IMR-90 (cell line): ENCODE data around the gene ADD3. TPM values are rescaled to one million over a fixed set of nuclear protein-coding genes. Genes with fewer than 3 reads are reported as not detected.

Experiments used
- ATAC-seq: fragments of 200-7000 bp; cut with Tn5 transposase; 2 replicates; pipeline ENCODE4 v1.9.1; 2020; ENCODE audit warnings: low read depth, mild to moderate bottlenecking, moderate library complexity
- BruUV-seq: library from RNA; stranded (reverse); fragments of 400-500 nt; replicated peaks from 2 replicates; lab custom pipeline; 2021; lab: Mats Ljungman, UMichigan
- CTCF ChIA-PET: fragments of 300-600 bp; formaldehyde crosslinking; extraction: SDS; loops from one replicate; lab custom pipeline; 2021; ENCODE audit warnings: antibody characterized with exemption; lab: Yijun Ruan, JAX
- POLR2A ChIA-PET: fragments of 300-600 bp; sonication (Branson Sonifier 250); formaldehyde crosslinking; loops from one replicate; lab custom pipeline; 2022; ENCODE audit warnings: antibody characterized with exemption; ENCODE audit not compliant: unreplicated experiment; lab: Charles Lee
- DNase-seq: peaks from one replicate; pipeline ENCODE4 v3.0.0; 2013
- H2AFZ ChIP-seq: replicated peaks from 2 replicates; pipeline ENCODE3; 2013; ENCODE audit warnings: low read length, mild to moderate bottlenecking; ENCODE audit not compliant: poor library complexity
- H2AK5ac ChIP-seq: 2 replicates; pipeline ENCODE4 v1.6.1; 2013; ENCODE audit warnings: low read depth, low read length, inconsistent platforms
- H2AK9ac ChIP-seq: replicated peaks from 2 replicates; pipeline ENCODE3; 2013; ENCODE audit warnings: mild to moderate bottlenecking, low read depth, low read length, moderate library complexity; ENCODE audit not compliant: poor library complexity
- H2BK120ac ChIP-seq: 2 replicates; pipeline ENCODE4 v1.6.1; 2013; ENCODE audit warnings: low read depth, low read length, inconsistent platforms
- H2BK15ac ChIP-seq: 3 replicates; pipeline ENCODE4 v1.6.1; 2013; ENCODE audit warnings: low read depth, low read length, inconsistent platforms
- H2BK20ac ChIP-seq: 2 replicates; pipeline ENCODE4 v1.6.1; 2013; ENCODE audit warnings: low read depth, mild to moderate bottlenecking, inconsistent platforms, low read length, moderate library complexity
- H2BK5ac ChIP-seq: 2 replicates; pipeline ENCODE4 v1.6.1; 2013; ENCODE audit warnings: mild to moderate bottlenecking, low read depth, low read length, inconsistent platforms; ENCODE audit not compliant: poor library complexity, severe bottlenecking
- H3K14ac ChIP-seq: replicated peaks from 2 replicates; pipeline ENCODE4 v1.6.1; 2013; ENCODE audit warnings: low read depth, low read length, inconsistent platforms
- H3K18ac ChIP-seq: 2 replicates; pipeline ENCODE4 v1.6.1; 2013; ENCODE audit warnings: low read depth, low read length, control low read depth
- H3K23ac ChIP-seq: 2 replicates; pipeline ENCODE4 v1.6.1; 2013; ENCODE audit warnings: low read depth, low read length, inconsistent platforms
- H3K27ac ChIP-seq: 2 replicates; pipeline ENCODE4 v1.5.1; 2013; ENCODE audit warnings: mild to moderate bottlenecking, control low read depth, low read length; ENCODE audit not compliant: insufficient read depth
- H3K27me3 ChIP-seq: 2 replicates; pipeline ENCODE4 v1.6.1; 2013; ENCODE audit warnings: low read length; ENCODE audit not compliant: control insufficient read depth, insufficient read depth
- H3K36me3 ChIP-seq: 2 replicates; pipeline ENCODE4 v1.6.1; 2013; ENCODE audit warnings: low read length, mixed read lengths; ENCODE audit not compliant: control insufficient read depth, insufficient read depth
- H3K4ac ChIP-seq: 2 replicates; pipeline ENCODE4 v1.6.1; 2013; ENCODE audit warnings: low read depth, low read length, inconsistent platforms
- H3K4me1 ChIP-seq: 2 replicates; pipeline ENCODE4 v1.6.1; 2013; ENCODE audit warnings: low read length, mixed read lengths; ENCODE audit not compliant: control insufficient read depth, insufficient read depth
- H3K4me2 ChIP-seq: 2 replicates; pipeline ENCODE4 v1.6.1; 2013; ENCODE audit warnings: low read depth, mild to moderate bottlenecking, control low read depth, low read length, moderate library complexity
- H3K4me3 ChIP-seq: 2 replicates; pipeline ENCODE4 v1.5.1; 2013; ENCODE audit warnings: low read depth, mild to moderate bottlenecking, control low read depth, low read length, moderate library complexity; ENCODE audit not compliant: insufficient read depth
- H3K56ac ChIP-seq: 2 replicates; pipeline ENCODE4 v1.6.1; 2013; ENCODE audit warnings: low read length, inconsistent platforms; ENCODE audit not compliant: insufficient read depth; ENCODE audit errors: extremely low read depth
- H3K79me1 ChIP-seq, 2 experiments: 2 replicates each; pipeline ENCODE4 v1.6.1; 2013; ENCODE audit warnings: low read length in 2 of 2, inconsistent platforms in 1 of 2, low read depth in 1 of 2
- H3K9ac ChIP-seq: 2 replicates; pipeline ENCODE4 v1.6.1; 2013; ENCODE audit warnings: low read depth, low read length, control low read depth
- H3K9me1 ChIP-seq: 2 replicates; pipeline ENCODE4 v1.6.1; 2013; ENCODE audit warnings: low read length, inconsistent platforms; ENCODE audit not compliant: insufficient read depth
- H3K9me3 ChIP-seq: 2 replicates; pipeline ENCODE4 v1.6.1; 2013; ENCODE audit warnings: low read length; ENCODE audit not compliant: control insufficient read depth, insufficient read depth
- H4K20me1 ChIP-seq: 2 replicates; pipeline ENCODE4 v1.6.1; 2013; ENCODE audit warnings: low read length, inconsistent platforms; ENCODE audit not compliant: insufficient read depth
- H4K5ac ChIP-seq: 2 replicates; pipeline ENCODE4 v1.6.1; 2013; ENCODE audit warnings: mild to moderate bottlenecking, low read depth, low read length, control low read depth
- H4K8ac ChIP-seq, 2 experiments: 2 replicates each; pipeline ENCODE4 v1.6.1; 2013; ENCODE audit warnings: low read depth in 2 of 2, low read length in 2 of 2, control low read depth in 1 of 2, inconsistent platforms in 1 of 2
- H4K91ac ChIP-seq: 2 replicates; pipeline ENCODE4 v1.6.1; 2013; ENCODE audit warnings: low read depth, low read length, inconsistent platforms; ENCODE audit not compliant: insufficient read depth
- BHLHE40 ChIP-seq: fragments of 150-350 bp; IDR thresholded peaks from 2 replicates; pipeline ENCODE4 v1.6.1; 2016; ENCODE audit warnings: mild to moderate bottlenecking, low read depth, low read length
- CHD1 ChIP-seq: IDR thresholded peaks from 2 replicates; pipeline ENCODE4 v1.6.1; 2012; ENCODE audit warnings: low read depth, low read length, improper control_type of control experiment
- MXI1 ChIP-seq: IDR thresholded peaks from 2 replicates; pipeline ENCODE4 v1.6.1; 2012; ENCODE audit warnings: low read depth, mild to moderate bottlenecking, low read length, moderate library complexity, borderline replicate concordance
- WGBS, 2 experiments: methylation state at CpG; one replicate each; pipeline versions ENCODE4 v1.1.5 to v1.1.7; 2013; ENCODE audit warnings: missing lambda C conversion rate in 2 of 2; ENCODE audit not compliant: insufficient read length in 1 of 2; ENCODE audit errors: extremely low coverage in 2 of 2; 5-methylcytosine and 5-hydroxymethylcytosine counted together
- dilution Hi-C: fragments of 300-500 bp; cut with HindIII; formaldehyde crosslinking; loops from one replicate; pipeline ENCODE4 v1.14.3; 2018; ENCODE audit warnings: low sequenced_read_pairs; ENCODE audit not compliant: unreplicated experiment
- in situ Hi-C: fragments of 300-500 bp; cut with MboI; formaldehyde crosslinking; loops from 3 replicates; pipeline ENCODE4 v1.14.3; 2019; ENCODE audit warnings: low sequenced_read_pairs, inconsistent platforms, mixed read lengths
- intact Hi-C: fragments of 100-400 bp; cut with micrococcal nuclease; formaldehyde crosslinking; loops from 2 replicates; pipeline ENCODE4 v1.10.0; 2022
- polyA plus RNA-seq, 3 experiments: library from polyadenylated mRNA; depleted of rRNA; stranded (reverse); fragments of >200 nt; gene quantifications; 2 replicates each; pipeline ENCODE4 v1.2.3, GENCODE V29; 2012; ENCODE audit warnings: low replicate concordance in 1 of 3
- total RNA-seq: library from RNA; depleted of rRNA; stranded (reverse); fragments of >200 nt; gene quantifications from 2 replicates; pipeline ENCODE4 v1.2.3, GENCODE V29; 2012

Gene ADD3
- total and polyA plus RNA-seq, 2 of the 4 experiments (the other 2 are of a cell fraction), result 138 to 212 TPM

DNA sequence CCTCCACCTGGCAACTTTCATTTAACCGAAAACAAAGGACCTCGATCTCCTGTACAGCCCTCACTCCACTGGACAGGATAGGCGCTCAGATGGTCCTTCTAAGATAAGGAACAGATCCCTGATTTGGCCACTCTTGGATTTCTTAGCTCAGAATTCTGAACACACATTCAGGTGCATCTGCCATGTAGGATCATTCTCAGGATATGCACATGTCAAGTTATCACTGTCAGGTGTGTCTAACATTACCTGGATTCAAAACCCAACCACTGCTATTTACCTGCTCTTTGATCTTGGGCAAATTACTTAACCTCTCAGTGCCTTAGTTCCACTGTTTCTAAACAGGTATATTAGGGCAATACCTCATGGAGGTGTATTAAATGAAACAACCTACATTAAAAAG, 12.2 kb upstream of the ADD3 start:
- Histone ChIP-seq H4K20me1 (no peaks in the 10 kb centered on the region), H4K8ac (no peak overlapping the region), H3K56ac (no peak overlapping the region), H3K27me3 (no peaks in the 10 kb centered on the region), H3K4ac (no peak overlapping the region), H3K9me3 (no peaks in the 10 kb centered on the region), H3K4me2 (no peak overlapping the region), H2AK9ac (no peak overlapping the region), H3K18ac (no peak overlapping the region), H3K23ac (no peak overlapping the region), H2BK20ac (no peak overlapping the region), H3K79me1 (no peaks in the 10 kb centered on the region), H3K9me1 (no peaks in the 10 kb centered on the region; the same call in 1 of the 2 replicates), H4K91ac (no peak overlapping the region), H2BK5ac (no peak overlapping the region), H4K5ac (no peak overlapping the region), H3K4me3 (no peak overlapping the region), H3K9ac (no peak overlapping the region), H2BK15ac (no peak overlapping the region), H3K27ac (no peak overlapping the region), H3K4me1 (peaks cover 3% of the 10 kb centered on the region; the same call in 1 of the 2 replicates), H2BK120ac (no peak overlapping the region), H2AFZ (no peak overlapping the region), H3K36me3 (no peaks in the 10 kb centered on the region), H2AK5ac (no peak overlapping the region), H3K14ac (no peak overlapping the region)
- in situ Hi-C loops, result no loop called here
- intact Hi-C loops, result no loop called here
- dilution Hi-C loops, result no loop called here
- BruUV-seq, result no TSS peak
- ChIA-PET CTCF (no interaction called here), POLR2A (no interaction called here)
- whole genome bisulfite sequencing, 2 experiments, result 94% methylated on average over 3 of the region's 3 CpGs; no CpG with 5 or more reads in 1 of the 2 experiments
- DNase-seq (no peak), ATAC-seq (no peak)
- TF ChIP-seq BHLHE40, result no peak
- no peak for TF ChIP-seq CHD1
- TF ChIP-seq MXI1, result no peak
